Activated CD8-positive, alpha-beta memory T cell treated with anti-CD3 and anti-CD28 coated beads, Interleukin-2, amount 50 U/mL, for 48 hours (primary cell): ENCODE data around the gene MYH9.
A peak's percentile ranks its signal among the peaks of the same experiment; 100 is the strongest.
"Not testable (repeated sequence)": the region's sequence is repeated elsewhere in the genome, so short reads cannot be mapped to it uniquely, and the experiment has no call there.

Experiments used
- DNase-seq: peaks from one replicate; pipeline ENCODE4 v3.0.0-alpha.2; 2020

MYH9 gene

DNA sequence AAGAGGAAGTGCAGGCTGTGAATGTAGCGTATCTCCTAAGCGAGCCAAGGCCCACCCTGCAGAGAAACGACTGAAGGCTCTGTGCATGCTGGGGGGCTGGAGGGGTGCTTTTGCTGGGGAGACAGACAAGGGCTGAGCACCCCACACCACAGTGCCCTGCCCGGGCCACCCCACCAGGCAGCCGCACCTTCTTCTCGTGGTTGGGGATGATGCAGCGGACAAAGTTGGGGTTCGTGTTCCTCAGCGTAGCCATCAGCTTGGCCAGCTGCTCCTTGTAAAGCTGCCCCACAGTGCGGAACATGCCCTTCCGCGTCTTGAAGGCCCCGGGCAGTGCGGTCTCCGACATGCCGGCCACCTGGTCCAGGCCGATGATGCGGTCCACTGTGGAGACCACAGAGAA lies 81.5 kb downstream of the MYH9 start:
- no peak for DNase-seq

GRCh38 chr22:36305813-36306212 lies 82.0 kb downstream of the MYH9 start:
- no peak for DNase-seq

- no peak for DNase-seq
Measured at GRCh38 chr22:36304429-36304828, 83.3 kb downstream of the MYH9 start.

DNA sequence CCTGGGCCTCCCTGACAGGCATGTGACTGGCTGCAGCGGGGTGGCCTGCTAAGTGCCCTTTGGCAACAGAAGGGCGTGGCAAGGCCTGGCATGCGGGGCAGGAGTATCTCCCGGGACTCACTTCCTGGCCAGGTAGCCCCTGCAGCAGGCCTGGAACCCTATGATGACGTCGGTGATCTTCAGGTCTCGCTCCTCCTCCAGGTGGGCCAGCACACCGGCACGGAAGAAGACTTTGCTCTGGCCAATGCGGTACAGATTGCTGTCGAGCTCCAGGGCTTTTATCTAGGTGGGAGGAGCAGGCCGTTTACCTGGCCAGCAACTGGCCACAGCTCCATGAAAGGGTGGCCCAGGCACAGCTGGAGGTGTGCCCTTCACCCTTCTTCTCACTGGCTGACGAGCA lies 83.9 kb downstream of the MYH9 start:
- DNase-seq, result no peak

- no peak for DNase-seq
Measured at GRCh38 chr22:36303115-36303467, 84.7 kb downstream of the MYH9 start.

DNA sequence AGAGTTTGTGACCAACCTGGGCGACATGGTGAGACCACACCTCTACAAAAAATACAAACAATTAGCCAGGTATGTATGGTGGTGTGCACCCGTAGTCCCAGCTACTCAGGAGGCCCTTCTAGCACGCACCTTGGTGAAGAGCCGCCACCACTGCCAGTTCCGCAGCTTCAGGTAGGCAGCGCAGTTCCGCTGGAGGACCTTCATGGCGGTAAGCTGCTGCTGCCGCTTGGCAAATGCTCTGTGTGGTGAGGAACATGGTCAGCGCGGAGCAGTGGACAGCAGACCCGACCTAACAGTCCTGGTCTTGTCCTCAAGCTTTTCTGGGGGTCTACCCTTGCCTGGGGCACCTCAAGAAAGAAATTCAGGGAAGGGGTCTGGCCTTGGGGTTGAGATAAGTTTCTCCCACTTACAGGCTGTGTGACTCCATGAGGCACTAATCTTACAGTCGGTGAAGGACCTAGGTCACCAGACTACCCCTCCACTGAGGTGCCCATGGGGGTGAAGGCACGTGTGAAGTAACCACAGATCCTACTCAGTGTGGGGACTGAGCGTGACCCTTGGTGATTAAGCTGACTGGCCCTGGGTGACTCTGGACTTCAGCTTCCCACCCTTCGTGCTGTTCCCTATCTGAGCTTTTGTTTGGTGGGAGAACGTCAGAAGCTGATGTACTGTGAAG lies 85.2 kb downstream of the MYH9 start:
- DNase-seq, result no peak

DNA sequence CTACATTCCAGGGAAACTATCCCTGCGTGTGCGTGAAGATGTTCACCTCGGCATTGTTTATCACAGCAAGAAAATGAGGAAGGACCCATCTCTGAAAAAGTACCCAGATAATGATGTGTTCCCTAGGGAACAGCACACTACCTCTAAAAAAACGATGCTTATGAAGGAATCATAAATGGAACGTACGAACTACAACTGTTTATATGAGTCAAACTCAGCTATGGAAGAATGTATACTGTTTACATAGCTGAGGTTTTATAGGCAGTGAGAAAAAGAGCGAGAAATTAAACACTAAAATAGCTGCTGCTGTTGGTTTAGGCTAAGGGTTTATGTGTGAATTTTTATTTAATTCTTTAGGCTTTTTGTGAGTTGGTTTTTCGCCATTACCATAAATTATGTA lies 85.9 kb downstream of the MYH9 start:
- DNase-seq, result no peak

- DNase-seq, result peak; percentile 92
Measured at GRCh38 chr22:36301384-36301828, 86.4 kb downstream of the MYH9 start.

GRCh38 chr22:36300396-36301212 lies 87.2 kb downstream of the MYH9 start:
- DNase-seq, result no peak

DNA sequence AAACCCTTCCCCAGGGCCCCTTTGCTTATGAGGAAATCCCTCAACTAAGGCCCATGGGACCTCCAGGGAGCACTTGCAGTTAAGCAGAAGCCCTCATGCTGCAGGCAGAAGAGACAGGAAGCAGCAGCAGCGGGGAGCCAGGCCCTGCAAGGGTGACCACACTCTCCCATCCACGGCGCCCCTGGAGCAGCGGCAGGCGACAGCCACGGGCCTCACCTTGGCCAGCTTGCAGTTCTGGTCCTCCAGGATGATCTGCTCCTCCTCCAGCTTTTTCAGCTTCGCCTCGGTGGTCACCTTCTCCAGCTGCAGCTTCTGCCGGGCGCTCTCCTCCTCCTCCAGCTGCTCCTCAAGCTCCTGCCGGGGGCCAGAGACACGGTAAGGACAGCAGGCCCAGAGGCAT lies 87.9 kb downstream of the MYH9 start:
- DNase-seq, result no peak

GRCh38 chr22:36299295-36299694 lies 88.5 kb downstream of the MYH9 start:
- no peak for DNase-seq

GRCh38 chr22:36298601-36299000 lies 89.2 kb downstream of the MYH9 start:
- DNase-seq, result no peak

- DNase-seq, result no peak
Measured at GRCh38 chr22:36298118-36298517, 89.6 kb downstream of the MYH9 start.

DNA sequence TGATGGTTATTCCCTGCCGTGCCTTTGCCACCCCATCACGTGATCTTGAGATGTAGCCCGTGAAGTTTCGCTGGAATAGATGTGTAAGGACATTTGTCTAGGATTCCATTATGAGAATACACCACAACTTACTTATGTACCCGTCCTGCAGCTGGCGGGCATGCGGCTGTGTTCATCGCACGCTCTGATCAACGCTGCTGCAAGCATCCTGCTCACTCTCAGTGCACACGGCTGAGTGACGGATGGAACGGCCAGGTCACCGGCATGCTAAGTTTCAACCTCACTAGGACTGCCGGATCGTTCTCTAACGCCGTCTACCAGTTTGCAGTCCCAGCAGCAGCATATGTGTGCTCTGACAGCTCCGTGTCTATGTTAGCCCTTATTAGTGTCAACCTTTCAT lies 90.2 kb downstream of the MYH9 start:
- no peak for DNase-seq

DNA sequence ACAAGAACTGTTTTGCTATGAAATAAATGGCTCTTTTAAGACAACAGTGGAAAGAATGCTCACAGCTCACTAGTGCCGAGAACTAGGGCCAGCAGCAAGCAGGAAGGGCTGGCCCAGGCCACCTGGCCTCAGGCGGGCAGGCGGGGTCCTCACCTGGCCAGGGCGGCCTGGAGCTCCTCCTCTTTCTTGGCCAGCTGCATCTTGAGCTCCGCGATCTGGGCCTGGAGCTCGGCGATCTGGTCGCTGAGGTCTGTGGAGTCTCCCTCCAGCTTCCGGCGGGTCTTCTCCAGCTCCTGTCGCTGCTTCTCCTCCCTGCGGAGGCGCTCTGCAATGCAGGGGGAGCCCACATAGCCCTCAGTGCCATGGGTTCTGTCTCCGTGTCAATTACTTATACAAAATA lies 91.1 kb downstream of the MYH9 start:
- no peak for DNase-seq

DNA sequence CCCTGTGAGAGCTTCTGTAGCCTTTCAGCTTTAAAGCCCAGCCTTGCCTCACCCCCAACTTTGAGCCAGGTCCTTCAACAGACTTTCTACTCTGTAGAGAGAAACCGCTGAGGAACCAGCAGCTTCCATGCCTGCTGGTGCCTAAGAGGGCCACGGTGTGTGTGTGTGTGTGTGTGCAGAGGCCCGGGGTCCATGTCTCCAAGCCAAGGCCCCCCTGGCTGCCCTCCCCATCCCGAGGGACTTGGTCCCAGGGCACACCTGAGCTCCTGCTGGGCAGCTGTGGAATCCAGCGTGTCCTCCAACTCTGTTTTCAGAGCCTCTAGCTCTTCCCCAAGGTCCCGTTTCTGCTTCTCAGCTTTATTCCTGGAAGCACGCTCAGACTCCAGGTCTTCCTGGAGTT lies 92.5 kb downstream of the MYH9 start:
- DNase-seq, result no peak

DNA sequence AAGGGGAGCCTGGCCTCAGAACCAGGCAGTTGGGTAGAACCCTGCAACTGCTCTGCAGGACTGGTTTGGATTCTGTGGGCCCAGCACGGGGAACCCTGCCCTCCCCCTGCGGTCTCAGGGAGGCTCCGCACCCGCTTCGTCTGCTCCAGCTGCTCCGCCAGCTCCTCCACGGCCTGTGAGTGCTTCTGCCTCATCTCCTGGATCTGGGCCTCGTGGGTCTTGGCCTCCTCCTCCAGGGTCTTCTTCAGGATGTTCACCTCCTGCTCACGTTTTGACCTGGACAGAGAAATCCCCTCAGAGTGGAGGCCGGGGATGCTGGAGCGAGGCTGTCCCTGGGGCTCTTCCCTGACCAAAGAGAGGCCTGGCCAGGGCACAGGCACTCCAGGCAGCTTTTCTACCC lies 93.0 kb downstream of the MYH9 start:
- DNase-seq, result no peak

- DNase-seq, result no peak
Measured at GRCh38 chr22:36294293-36294620, 93.5 kb downstream of the MYH9 start.

DNA sequence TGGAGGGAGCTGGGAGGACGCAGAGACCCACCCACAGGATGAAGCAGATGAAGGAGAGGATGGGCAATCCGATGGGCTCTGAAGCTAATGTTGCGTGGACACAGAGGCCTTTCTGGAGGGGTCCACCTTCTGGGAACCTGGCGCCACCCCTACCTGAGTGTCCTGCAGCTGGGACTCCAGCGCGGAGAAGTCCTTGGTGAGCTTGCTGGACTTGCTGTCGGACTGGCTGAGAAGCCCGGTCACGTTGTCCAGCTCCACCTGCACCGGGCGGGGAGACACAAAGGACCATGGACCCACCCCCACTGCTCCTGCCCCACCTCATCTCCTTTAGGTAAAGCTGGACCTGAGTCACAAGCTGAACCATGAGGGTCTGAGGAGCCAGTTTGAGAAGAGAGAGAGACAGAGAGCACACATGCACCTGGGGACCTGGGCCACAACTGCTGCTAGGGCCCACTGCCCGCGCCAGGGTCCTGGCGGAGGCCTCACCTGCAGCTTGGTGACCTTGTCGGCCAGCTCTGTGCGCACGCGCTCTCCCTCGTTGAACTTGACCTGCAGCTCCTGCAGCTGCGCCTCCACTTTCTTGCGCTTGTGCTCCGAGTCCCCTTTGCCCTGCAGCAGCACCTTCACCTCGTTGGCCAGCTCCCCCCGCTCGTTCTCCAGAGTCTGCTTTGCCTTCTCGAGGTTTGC lies 94.0 kb downstream of the MYH9 start:
- no peak for DNase-seq

DNA sequence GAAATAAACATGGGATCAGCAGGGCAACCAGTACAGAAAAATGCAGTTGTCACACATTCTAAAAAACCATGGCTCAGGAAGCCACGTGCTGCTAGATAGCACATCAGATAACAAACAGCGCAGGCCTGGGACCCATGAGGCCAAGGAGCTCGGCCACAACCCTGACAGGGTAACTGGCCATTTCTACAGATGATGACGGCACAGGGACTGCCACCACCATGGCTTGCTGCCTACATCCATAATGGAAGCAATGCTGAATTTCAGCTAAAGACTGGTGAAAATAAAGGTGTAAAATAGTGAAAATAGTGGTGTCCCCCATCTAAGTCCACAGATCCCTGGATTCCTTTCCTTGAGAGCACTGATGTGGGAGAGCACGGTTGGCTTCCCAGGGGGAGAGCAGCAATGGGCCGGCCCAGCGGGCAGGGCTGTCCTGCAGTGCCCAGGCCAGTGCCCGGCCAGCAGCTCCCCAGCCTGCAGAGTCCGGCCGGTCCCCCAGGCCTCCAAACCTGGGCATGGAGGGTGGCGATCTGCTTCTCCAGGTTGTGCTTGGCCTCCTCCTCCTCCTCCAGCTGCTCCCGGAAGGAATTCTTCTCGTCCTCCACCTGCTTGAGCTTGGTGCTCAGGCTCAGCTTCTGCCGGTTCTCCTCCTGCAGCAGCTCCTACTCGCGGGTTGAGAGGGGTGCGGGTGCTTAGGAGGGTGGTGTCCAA lies 94.8 kb downstream of the MYH9 start:
- no peak for DNase-seq

DNA sequence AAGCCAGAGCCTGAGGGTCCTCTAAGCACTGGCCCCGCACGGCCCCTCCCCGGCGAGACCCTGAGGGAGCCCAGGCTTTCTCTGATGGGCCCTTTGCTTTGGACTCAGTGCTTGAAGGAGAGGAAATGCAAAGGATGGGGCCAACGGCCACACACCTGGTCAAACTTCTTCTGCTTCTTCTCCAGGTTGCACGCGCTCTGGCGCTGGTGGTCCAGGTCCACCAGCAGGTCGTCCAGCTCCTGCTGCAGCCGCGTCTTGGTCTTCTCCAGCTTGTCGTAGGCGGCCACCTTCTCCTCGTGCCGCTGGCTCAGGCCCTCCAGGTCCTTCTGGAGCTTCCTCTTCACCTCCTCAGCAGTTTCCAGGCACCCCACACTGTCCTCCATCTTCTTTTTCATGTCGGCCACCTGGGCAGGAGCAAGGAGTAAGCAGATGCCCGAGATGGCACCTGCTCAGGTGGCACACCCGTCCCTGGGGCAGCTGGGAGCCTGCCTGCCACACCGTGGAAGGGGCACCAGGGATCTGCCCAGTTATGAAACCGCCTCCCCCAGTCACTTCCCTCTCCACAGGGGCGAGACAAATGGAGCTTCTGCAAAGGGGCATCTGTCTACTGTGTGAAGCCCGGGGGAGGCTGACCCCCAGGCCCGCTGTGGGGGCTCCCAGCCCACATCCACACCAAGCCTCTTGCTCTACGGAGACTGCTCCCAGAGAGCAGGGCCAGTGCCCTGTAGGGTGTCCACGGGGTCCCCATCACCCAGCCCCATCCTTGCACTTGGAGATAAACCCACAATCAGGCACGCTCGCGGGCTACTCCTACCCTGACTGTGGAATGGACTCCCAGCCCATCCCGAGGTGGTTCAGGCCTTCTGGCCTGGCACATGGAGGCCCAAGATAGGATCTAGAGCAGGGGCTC lies 95.7 kb downstream of the MYH9 start:
- DNase-seq, result no peak

GRCh38 chr22:36290391-36291075 lies 97.2 kb downstream of the MYH9 start:
- DNase-seq, result not testable (repeated sequence)
